K562 (cell line): ENCODE results near the gene RACK1. TPM values are rescaled to one million over a fixed set of nuclear protein-coding genes. Genes with fewer than 3 reads are reported as not detected.

Experiments
- BCLAF1 ChIP-seq, 2 experiments: fragments of 450-650 bp in 1 of 2; IDR thresholded peaks; 2 replicates each; pipeline ENCODE4 v1.6.1; 2011 to 2017; ENCODE audit warnings: low read depth in 2 of 2, antibody characterized with exemption in 1 of 2, borderline replicate concordance in 1 of 2, low read length in 1 of 2, mild to moderate bottlenecking in 1 of 2, mixed read lengths in 1 of 2; ENCODE audit not compliant: control insufficient read depth in 1 of 2
- CXXC5 ChIP-seq: fragments of 250-450 bp; sonication (Bioruptor Pico); IDR thresholded peaks from 2 replicates; pipeline ENCODE4 v1.8.0; 2022; ENCODE audit warnings: inconsistent platforms, mild to moderate bottlenecking, moderate library complexity
- DIDO1 ChIP-seq: fragments of 450-650 bp; IDR thresholded peaks from 2 replicates; pipeline ENCODE4 v1.6.1; 2016; ENCODE audit warnings: low read depth, missing biosample characterization, missing genetic modification characterization
- IRF9 ChIP-seq: fragments of 450-650 bp; IDR thresholded peaks from 2 replicates; pipeline ENCODE4 v1.6.1; 2016; ENCODE audit warnings: missing biosample characterization, missing genetic modification characterization
- KDM5B ChIP-seq: fragments of 200-600 bp; sonication (generic); IDR thresholded peaks from 2 replicates; pipeline ENCODE4 v1.6.1; 2012; ENCODE audit warnings: low read depth, mild to moderate bottlenecking, moderate library complexity, low read length, control low read depth, inconsistent platforms; ENCODE audit not compliant: insufficient replicate concordance
- KHSRP ChIP-seq: fragments of 450-650 bp; IDR thresholded peaks from 2 replicates; pipeline ENCODE4 v1.6.1; 2017
- MEF2A ChIP-seq: IDR thresholded peaks from 2 replicates; pipeline ENCODE4 v1.6.1; 2011; ENCODE audit warnings: low read depth, mild to moderate bottlenecking, low read length, moderate library complexity; ENCODE audit not compliant: control insufficient read depth
- MEF2D ChIP-seq: conservative IDR thresholded peaks from 2 replicates; pipeline ENCODE4 v1.6.1; 2016; ENCODE audit warnings: low read depth, missing genetic modification characterization, missing compliant biosample characterization
- NFIC ChIP-seq: fragments of 450-650 bp; IDR thresholded peaks from 2 replicates; pipeline ENCODE4 v1.6.1; 2017; ENCODE audit warnings: mild to moderate bottlenecking, inconsistent platforms
- PATZ1 ChIP-seq: fragments of 250-450 bp; sonication (Bioruptor Pico); IDR thresholded peaks from 2 replicates; pipeline ENCODE4 v1.5.0; 2020; ENCODE audit warnings: mild to moderate bottlenecking, borderline replicate concordance
- TEAD2 ChIP-seq: fragments of 450-650 bp; IDR thresholded peaks from 2 replicates; pipeline ENCODE4 v1.6.1; 2016; ENCODE audit warnings: missing genetic modification characterization, control low read depth, missing compliant biosample characterization
- THRB ChIP-seq: fragments of 450-650 bp; formaldehyde crosslinking; conservative IDR thresholded peaks from 2 replicates; pipeline ENCODE4 v1.4.0; 2022; ENCODE audit warnings: mild to moderate bottlenecking, missing genetic modification characterization
- ZNF133 ChIP-seq: fragments of 250-450 bp; sonication (Bioruptor Pico); IDR thresholded peaks from 2 replicates; pipeline ENCODE4 v1.4.0; 2020; ENCODE audit warnings: mild to moderate bottlenecking
- ZNF197 ChIP-seq: fragments of 200-800 bp; sonication (Bioruptor generic); IDR thresholded peaks from 2 replicates; pipeline ENCODE4 v1.6.1; 2016; ENCODE audit warnings: low read depth, missing genetic modification characterization, missing compliant biosample characterization
- ZNF23 ChIP-seq: fragments of 250-450 bp; sonication (Bioruptor Pico); IDR thresholded peaks from 2 replicates; pipeline ENCODE4 v1.4.0; 2020; ENCODE audit warnings: mild to moderate bottlenecking
- ZNF277 ChIP-seq: fragments of 250-450 bp; sonication (Bioruptor Pico); IDR thresholded peaks from 2 replicates; pipeline ENCODE4 v1.8.0; 2022; ENCODE audit warnings: inconsistent platforms, mild to moderate bottlenecking, moderate library complexity, borderline replicate concordance
- ZNF780A ChIP-seq: fragments of 250-450 bp; sonication (Bioruptor Pico); IDR thresholded peaks from 2 replicates; pipeline ENCODE4 v1.5.0; 2021; ENCODE audit warnings: mild to moderate bottlenecking
- polyA plus RNA-seq, 8 experiments: library from polyadenylated mRNA; depleted of rRNA in 4 of 8; stranded (reverse) in 5 of 8; unstranded in 3 of 8; fragments of >200 nt; fragmentation: Nextera tagmentation in 2 of 8; fragmentation: Illumina TruSeq in 1 of 8; extraction: Ambion mirVana in 2 of 8; extraction: Trizol in 1 of 8; gene quantifications; 2 replicates each; pipeline versions ENCODE4 v1.2.1 to v1.2.3, GENCODE V29; 2011 to 2014; ENCODE audit warnings: inconsistent platforms in 1 of 8, missing spikeins in 1 of 8
- total RNA-seq, 7 experiments: library from RNA; depleted of rRNA in 6 of 7; stranded (reverse); fragments of >200 nt in 6 of 7; fragmentation: Illumina TruSeq in 2 of 7; extraction: Trizol in 2 of 7; gene quantifications; 2 replicates each; pipeline versions ENCODE4 v1.2.1 to v1.2.3, GENCODE V29; 2011 to 2021; ENCODE audit warnings: low replicate concordance in 1 of 7

RACK1 gene
- total and polyA plus RNA-seq, 9 of the 15 experiments (the other 6 are each of a cell fraction or from before 2014, with no cell fraction given): 2,303 to 5,311 (median 3,833) TPM

- TF ChIP-seq THRB (CRISPR knock-in tag) (peak; percentile 55; the same call in 1 of the 2 replicates), ZNF780A (no peak), IRF9 (no peak), CXXC5 (CRISPR knock-in tag) (no peak), BCLAF1 (IDR thresholded peaks at IDR 0.05; ENCODE audit: borderline replicate concordance in 1 of 2, control insufficient read depth in 1 of 2, low read depth in 2 of 2, low read length in 1 of 2) (peak in 1 of 2 experiments; percentile 19; a peak in 1 of 4 replicates), TEAD2 (tag) (no peak), PATZ1 (no peak), NFIC (no peak), ZNF133 (CRISPR knock-in tag) (no peak), KHSRP (no peak), MEF2D (tag) (no peak), KDM5B (peak; percentile 38), ZNF23 (CRISPR knock-in tag) (no peak), ZNF277 (CRISPR knock-in tag) (no peak), DIDO1 (tag) (no peak), ZNF197 (CRISPR knock-in tag) (no peak), MEF2A (no peak)
These were observed 7.9 kb downstream of the RACK1 start (continued) for GRCh38 chr5:181235689-181236366.
